Upper lobe of right lung (tissue), 1 donor: ENCODE measurements around the gene HSF4. TPM values are rescaled to one million over a fixed set of nuclear protein-coding genes. Genes with fewer than 3 reads are reported as not detected.
A peak's percentile ranks its signal among the peaks of the same experiment; 100 is the strongest.

ENCODE experiments used
- ATAC-seq: fragments of 200-7000 bp; cut with Tn5 transposase; one replicate; pipeline ENCODE4 v1.9.1; 2020; ENCODE audit warnings: mild to moderate bottlenecking, moderate library complexity
- DNase-seq: peaks from one replicate; pipeline ENCODE4 v3.0.0-alpha.2; 2020
- H3K27ac ChIP-seq: fragments of 200-600 bp; one replicate; pipeline ENCODE4 v1.8.0; 2022
- H3K27me3 ChIP-seq: fragments of 200-600 bp; one replicate; pipeline ENCODE4 v1.8.0; 2022; ENCODE audit warnings: mild to moderate bottlenecking
- H3K36me3 ChIP-seq: fragments of 200-600 bp; one replicate; pipeline ENCODE4 v1.8.0; 2022
- H3K4me1 ChIP-seq: fragments of 200-600 bp; one replicate; pipeline ENCODE4 v1.8.0; 2022
- H3K4me3 ChIP-seq: fragments of 200-600 bp; one replicate; pipeline ENCODE4 v1.8.0; 2022; ENCODE audit warnings: mild to moderate bottlenecking
- H3K9me3 ChIP-seq: fragments of 200-600 bp; one replicate; pipeline ENCODE4 v1.8.0; 2022
- intact Hi-C: fragments of 100-400 bp; cut with DNase I; formaldehyde crosslinking; loops from one replicate; pipeline ENCODE4 v1.11.0; 2022
- total RNA-seq: library from RNA; stranded (reverse); fragmentation: NEBNext Ultra II Directional; extraction: Animal tissue kit (Norgen Biotek cat#: 25700); gene quantifications from one replicate; pipeline ENCODE4 v1.2.1, GENCODE V29; 2021
- TF ChIP-seq, protein P1 (sequence below): fragments of 200-600 bp; IDR thresholded peaks from one replicate; pipeline ENCODE4 v1.8.0; 2022; ENCODE audit warnings: antibody characterized with exemption
- donor health status: DM: no; HTN: yes; CAD: no; lungs with severe emphysema.

HSF4 gene
- total RNA-seq, 1 donor from 2014 or later, result 87.8 TPM

DNA sequence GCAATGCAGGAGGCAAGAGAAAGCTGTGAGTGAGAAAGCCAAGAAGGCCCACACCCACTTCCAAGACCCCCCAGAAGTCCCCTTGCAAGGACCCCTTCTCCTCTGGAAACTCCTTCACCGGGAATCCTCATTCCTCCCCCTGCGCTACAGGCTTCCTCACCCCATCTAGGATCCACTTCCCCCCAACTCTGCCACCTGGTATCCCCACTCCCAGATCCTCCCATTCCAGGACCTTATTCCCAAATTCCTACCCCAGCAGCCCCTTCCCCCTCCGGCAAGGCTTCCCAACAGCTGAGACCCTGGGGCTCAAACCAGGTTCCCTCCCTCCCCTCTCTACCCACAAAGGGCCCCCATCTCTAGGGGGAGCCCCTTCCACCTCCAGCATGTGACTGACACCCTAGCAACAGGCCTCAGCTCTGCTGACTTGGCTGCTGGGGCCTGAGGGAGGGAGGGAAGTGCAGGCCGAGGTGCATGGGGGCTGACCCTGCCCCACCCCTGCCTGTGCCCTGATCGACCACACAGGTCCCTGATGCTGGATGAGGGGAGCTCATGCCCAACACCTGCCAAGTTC is 2.1 kb downstream of the HSF4 start:
- Histone ChIP-seq H3K9me3 (no peaks in the 10 kb centered on the region), H3K36me3 (no peaks in the 10 kb centered on the region), H3K4me1 (peaks cover 67% of the 10 kb centered on the region), H3K27me3 (peaks cover 18% of the 10 kb centered on the region), H3K27ac (no peak overlapping the region), H3K4me3 (no peak overlapping the region)
- TF ChIP-seq, protein P1, sequence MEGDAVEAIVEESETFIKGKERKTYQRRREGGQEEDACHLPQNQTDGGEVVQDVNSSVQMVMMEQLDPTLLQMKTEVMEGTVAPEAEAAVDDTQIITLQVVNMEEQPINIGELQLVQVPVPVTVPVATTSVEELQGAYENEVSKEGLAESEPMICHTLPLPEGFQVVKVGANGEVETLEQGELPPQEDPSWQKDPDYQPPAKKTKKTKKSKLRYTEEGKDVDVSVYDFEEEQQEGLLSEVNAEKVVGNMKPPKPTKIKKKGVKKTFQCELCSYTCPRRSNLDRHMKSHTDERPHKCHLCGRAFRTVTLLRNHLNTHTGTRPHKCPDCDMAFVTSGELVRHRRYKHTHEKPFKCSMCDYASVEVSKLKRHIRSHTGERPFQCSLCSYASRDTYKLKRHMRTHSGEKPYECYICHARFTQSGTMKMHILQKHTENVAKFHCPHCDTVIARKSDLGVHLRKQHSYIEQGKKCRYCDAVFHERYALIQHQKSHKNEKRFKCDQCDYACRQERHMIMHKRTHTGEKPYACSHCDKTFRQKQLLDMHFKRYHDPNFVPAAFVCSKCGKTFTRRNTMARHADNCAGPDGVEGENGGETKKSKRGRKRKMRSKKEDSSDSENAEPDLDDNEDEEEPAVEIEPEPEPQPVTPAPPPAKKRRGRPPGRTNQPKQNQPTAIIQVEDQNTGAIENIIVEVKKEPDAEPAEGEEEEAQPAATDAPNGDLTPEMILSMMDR, result no peak
- DNase-seq (no peak), ATAC-seq (no peak)
- intact Hi-C loops, result no loop called here

DNA sequence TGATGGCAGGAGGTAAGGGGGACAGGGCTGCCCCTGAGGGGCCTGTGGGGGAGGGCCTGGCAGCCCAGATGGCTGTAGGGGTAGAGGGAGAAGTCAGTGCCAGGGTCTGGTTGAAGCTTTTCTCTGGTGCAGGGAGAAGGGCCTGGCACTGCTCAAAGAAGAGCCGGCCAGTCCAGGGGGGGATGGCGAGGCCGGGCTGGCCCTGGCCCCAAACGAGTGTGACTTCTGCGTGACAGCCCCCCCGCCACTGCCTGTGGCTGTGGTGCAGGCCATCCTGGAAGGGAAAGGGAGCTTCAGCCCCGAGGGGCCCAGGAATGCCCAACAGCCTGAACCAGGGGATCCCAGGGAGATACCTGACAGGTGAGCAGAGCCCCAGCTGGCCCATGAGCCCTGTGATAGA is 3.0 kb downstream of the HSF4 start:
- Histone ChIP-seq H3K4me1 (peaks cover 58% of the 10 kb centered on the region), H3K9me3 (no peaks in the 10 kb centered on the region), H3K4me3 (no peak overlapping the region), H3K36me3 (no peaks in the 10 kb centered on the region), H3K27ac (no peak overlapping the region), H3K27me3 (peaks cover 17% of the 10 kb centered on the region)
- TF ChIP-seq, protein P1, result no peak
- ATAC-seq (no peak), DNase-seq (no peak)
- intact Hi-C loops, result no loop called here

GRCh38 chr16:67169011-67169451 is 4.5 kb downstream of the HSF4 start:
- DNase-seq (no peak), ATAC-seq (no peak)
- Histone ChIP-seq H3K27me3 (peaks cover 7% of the 10 kb centered on the region), H3K4me3 (no peak overlapping the region), H3K27ac (no peak overlapping the region), H3K4me1 (peaks cover 56% of the 10 kb centered on the region), H3K36me3 (no peaks in the 10 kb centered on the region), H3K9me3 (no peaks in the 10 kb centered on the region)
- intact Hi-C loops, result no loop called here
- TF ChIP-seq, protein P1, result no peak

GRCh38 chr16:67169642-67170167 is 5.2 kb downstream of the HSF4 start:
- Histone ChIP-seq H3K27ac (peak overlapping the region; percentile 93), H3K4me3 (peak overlapping the region; percentile 57), H3K4me1 (peaks cover 56% of the 10 kb centered on the region), H3K27me3 (peaks cover 5% of the 10 kb centered on the region), H3K36me3 (no peaks in the 10 kb centered on the region), H3K9me3 (no peaks in the 10 kb centered on the region)
- intact Hi-C loops, result no loop called here
- no peak for DNase-seq
- no peak for ATAC-seq
- TF ChIP-seq, protein P1, result peak; percentile 62

DNA sequence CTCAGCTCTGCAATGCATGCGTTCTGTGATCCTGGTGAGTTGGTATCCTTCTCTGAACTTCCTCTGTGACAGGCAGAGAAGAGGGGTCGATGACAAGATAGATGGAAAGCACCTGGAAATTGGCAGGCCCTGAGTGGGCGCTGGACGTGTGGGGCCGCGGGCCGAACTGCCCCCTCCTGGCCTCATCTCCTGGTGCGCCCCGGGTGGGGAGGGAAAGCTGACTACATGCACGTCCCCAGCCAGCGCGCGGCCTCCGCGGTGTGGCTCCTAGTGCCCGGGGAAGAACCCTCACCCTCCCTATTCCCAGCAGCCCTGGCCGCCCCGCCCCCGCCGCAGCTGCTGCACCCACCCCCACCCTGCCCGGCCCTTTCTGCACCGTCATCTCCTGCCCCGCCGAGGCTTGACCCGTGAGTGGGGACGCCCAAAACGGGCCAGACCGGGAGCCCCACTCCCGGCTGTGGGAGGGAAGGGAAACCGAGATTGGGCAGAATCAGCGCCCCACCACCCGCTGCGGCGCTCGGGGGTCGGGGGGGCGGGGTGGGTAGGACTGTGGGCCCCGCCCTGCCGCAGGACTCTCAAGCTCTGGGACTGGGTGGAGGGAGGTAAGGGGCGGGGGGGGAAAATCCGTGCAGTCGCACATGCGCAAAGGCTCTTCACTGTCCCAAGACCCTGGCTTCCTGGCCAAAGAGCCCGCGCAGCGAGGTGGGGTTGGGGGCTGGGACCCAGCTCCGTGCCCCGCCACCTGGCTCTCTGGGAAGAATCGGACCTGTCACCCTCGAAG is 5.8 kb downstream of the HSF4 start, which contains the start of gene NOL3:
NOL3 (plus strand) TSS at position 371 of the 781 bp plus-strand sequence.
- peak; percentile 70 for ATAC-seq
- H3K4me3 ChIP-seq, result peak within 1 kb of the TSS; percentile 57
- no peaks in the 10 kb centered on the region for H3K9me3 ChIP-seq
- peaks cover 56% of the 10 kb centered on the region for H3K4me1 ChIP-seq
- intact Hi-C loops, result no loop called here
- H3K27ac ChIP-seq, result peak within 1 kb of the TSS; percentile 93
- peak; percentile 94 for DNase-seq
- no peaks in the 10 kb centered on the region for H3K27me3 ChIP-seq
- TF ChIP-seq, protein P1, result no peak
- H3K36me3 ChIP-seq, result no peaks in the 10 kb centered on the region
